ENCODE results near the gene NME8. TPM values are rescaled to one million over a fixed set of nuclear protein-coding genes. Genes with fewer than 3 reads are reported as not detected.

The NME8 gene
- total and polyA plus RNA-seq, 8 donors = 0.14 to 1.3 (median 0.37) TPM; not detected in 3

- Histone ChIP-seq H3K9me3 (peaks cover 0 to 11% of the 10 kb centered on the region in 2 donors), H3K4me3 (no peak overlapping the region), H3K27me3 (no peaks in the 10 kb centered on the region), H3K4me1 (no peaks in the 10 kb centered on the region), H3K36me3 (no peaks in the 10 kb centered on the region), H3K27ac (no peak overlapping the region)
- DNase-seq = no peak
- ATAC-seq = no peak
- no peak for TF ChIP-seq CTCF (IDR thresholded peaks at IDR 0.05)
- intact Hi-C loops (cut with DNase I) = no loop called here
These were observed 23.4 kb upstream of the NME8 start for GRCh38 chr7:37825038-37825437.

GRCh38 chr7:37826825-37827224 is 21.6 kb upstream of the NME8 start:
- no peaks in the 10 kb centered on the region for H3K36me3 ChIP-seq
- intact Hi-C loops (cut with DNase I) = no loop called here
- no peak for TF ChIP-seq CTCF (IDR thresholded peaks at IDR 0.05)
- H3K4me3 ChIP-seq = no peak overlapping the region
- no peak for DNase-seq
- no peak for ATAC-seq
- H3K27ac ChIP-seq = no peak overlapping the region
- no peaks in the 10 kb centered on the region for H3K9me3 ChIP-seq
- no peaks in the 10 kb centered on the region for H3K27me3 ChIP-seq
- H3K4me1 ChIP-seq = no peaks in the 10 kb centered on the region

DNA sequence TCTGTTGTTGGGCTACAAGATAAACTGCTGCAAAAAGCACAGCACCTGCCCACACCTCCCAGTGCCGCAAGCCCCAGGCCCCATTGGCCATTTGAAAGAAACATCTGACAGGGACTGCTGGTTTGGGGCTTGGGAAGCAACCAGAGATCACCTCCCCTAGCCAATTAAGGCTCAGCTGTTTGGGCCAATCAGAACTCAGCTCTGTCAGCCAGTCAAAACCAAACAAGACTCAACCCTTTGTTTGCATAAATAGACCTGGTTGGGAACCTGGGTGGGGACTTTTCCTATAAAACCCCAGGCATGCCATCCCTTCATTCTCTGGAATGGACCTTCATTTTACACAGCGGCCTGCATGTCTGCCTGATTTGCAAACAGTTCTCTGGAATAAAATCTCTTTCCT is 17.2 kb upstream of the NME8 start:
- Histone ChIP-seq H3K27me3 (no peaks in the 10 kb centered on the region), H3K27ac (no peak overlapping the region), H3K4me1 (peaks cover 0 to 12% of the 10 kb centered on the region in 2 donors), H3K36me3 (no peaks in the 10 kb centered on the region), H3K4me3 (no peak overlapping the region), H3K9me3 (no peaks in the 10 kb centered on the region)
- intact Hi-C loops (cut with DNase I) = loop anchor here in 1 of 2 donors (10.0 kb wide), 2 partner anchors 206 to 626 kb away; no protein-coding TSS in a partner anchor
- no peak for ATAC-seq
- no peak for TF ChIP-seq CTCF (IDR thresholded peaks at IDR 0.05)
- no peak for DNase-seq

- peaks cover 0 to 12% of the 10 kb centered on the region in 2 donors for H3K4me1 ChIP-seq
- ATAC-seq = peak; percentile 89
- TF ChIP-seq CTCF (IDR thresholded peaks at IDR 0.05) = peak; percentile 32 to 39
- H3K9me3 ChIP-seq = no peaks in the 10 kb centered on the region
- peak; percentile 77 to 94 (median 88) for DNase-seq
- H3K27me3 ChIP-seq = no peaks in the 10 kb centered on the region
- H3K36me3 ChIP-seq = no peaks in the 10 kb centered on the region
- H3K4me3 ChIP-seq = no peak overlapping the region
- H3K27ac ChIP-seq = no peak overlapping the region
- intact Hi-C loops (cut with DNase I) = loop anchor here in 1 of 2 donors (10.0 kb wide), 2 partner anchors 207 to 627 kb away; no protein-coding TSS in a partner anchor
These were observed 16.2 kb upstream of the NME8 start for GRCh38 chr7:37832194-37832593.

DNA sequence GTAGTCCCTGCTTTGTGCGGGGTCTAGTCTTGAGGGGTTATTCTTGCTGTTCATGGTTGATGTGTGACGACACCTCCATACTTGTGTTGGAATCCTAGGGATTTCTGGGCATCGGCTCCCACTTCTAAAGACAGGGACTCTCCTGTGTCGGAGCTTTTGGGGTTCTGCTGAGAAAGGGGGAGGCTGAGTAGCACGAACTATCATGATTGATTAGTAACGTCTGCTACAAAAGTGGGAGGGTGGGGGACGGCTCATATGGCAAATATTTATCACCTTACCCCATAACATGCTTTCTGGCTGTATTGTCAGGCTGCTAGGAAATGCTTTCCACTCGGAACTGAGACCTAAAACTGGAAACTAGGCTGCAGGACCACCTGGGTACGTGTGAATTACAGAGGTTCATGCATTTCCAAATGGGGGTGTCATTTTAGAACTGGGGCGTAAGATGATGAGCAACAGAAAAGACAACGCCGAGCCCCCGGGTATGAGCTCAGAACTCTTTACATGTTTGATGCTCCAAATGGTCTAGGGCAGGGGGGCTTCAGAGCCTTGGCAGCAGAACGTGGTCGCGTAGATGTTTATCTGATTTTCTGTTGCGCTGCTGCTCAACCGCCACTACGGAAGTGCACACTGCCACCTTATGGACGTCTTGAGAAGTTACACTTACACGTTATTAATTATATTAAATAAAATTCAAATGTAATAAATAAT is 15.1 kb upstream of the NME8 start:
- no peaks in the 10 kb centered on the region for H3K9me3 ChIP-seq
- no peaks in the 10 kb centered on the region for H3K27me3 ChIP-seq
- intact Hi-C loops (cut with DNase I) = loop anchor here in 1 of 2 donors (10.0 kb wide), 2 partner anchors 208 to 628 kb away; no protein-coding TSS in a partner anchor
- ATAC-seq = peak; percentile 85
- no peaks in the 10 kb centered on the region for H3K36me3 ChIP-seq
- peak overlapping the region; percentile 10 to 20 for H3K4me3 ChIP-seq
- peak; percentile 58 to 73 for TF ChIP-seq CTCF (IDR thresholded peaks at IDR 0.05)
- peaks cover 0 to 12% of the 10 kb centered on the region in 2 donors for H3K4me1 ChIP-seq
- H3K27ac ChIP-seq = no peak overlapping the region
- DNase-seq = peak; percentile 41 to 70 (median 54)

Data from left lung (tissue), 10 donors.